SIG-M5 treated with dmso at 0.1 percent for 504 hours (cell line): ENCODE measurements around the gene RNF151.
A peak's percentile ranks its signal among the peaks of the same experiment; 100 is the strongest.
"Not testable (repeated sequence)": the region's sequence is repeated elsewhere in the genome, so short reads cannot be mapped to it uniquely, and the experiment has no call there.

Source experiments
- DNase-seq: peaks from one replicate; lab custom pipeline; 2025; ENCODE audit not compliant: unreplicated experiment; lab: John Stamatoyannopoulos, UW

RNF151 gene

DNA sequence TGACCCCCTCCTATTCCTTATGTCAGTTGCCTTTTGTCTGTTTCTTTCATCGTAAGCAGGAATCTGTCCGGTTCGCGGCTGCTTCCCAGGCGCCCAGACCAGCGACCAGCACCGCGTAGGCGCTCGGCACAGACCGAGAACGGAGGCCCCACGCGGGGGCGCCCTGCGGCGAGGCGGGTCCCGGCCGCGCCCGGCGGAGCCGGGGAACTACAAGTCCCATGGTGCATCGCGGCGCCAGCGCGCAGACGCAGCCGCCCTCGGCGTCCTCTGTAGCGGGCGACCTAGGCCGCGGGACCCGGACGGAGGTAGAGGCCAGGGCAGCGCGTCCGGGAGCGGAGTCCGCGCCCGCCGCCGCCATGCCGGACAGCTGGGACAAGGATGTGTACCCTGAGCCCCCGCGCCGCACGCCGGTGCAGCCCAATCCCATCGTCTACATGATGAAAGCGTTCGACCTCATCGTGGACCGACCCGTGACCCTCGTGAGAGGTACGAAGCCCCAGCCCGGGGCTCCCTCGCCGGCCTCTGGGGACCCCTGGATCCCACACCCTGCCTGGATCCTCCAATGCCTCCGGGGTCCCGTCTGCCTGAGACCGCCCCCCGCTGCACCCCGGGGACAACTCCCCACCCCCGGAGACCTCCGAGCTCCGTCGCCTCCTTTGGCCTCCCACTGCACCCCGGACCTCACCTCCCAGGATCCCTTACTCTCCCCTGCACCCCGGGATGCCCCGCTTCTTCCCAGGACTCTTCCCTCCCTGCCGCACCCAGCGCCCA, 7.2 kb upstream of the RNF151 start, which contains the start of gene NDUFB10:
NDUFB10 (plus strand) TSS at position 270 of the 771 bp plus-strand sequence; CDS start at position 357, 87 bp downstream.
- peak; percentile 78 for DNase-seq

DNA sequence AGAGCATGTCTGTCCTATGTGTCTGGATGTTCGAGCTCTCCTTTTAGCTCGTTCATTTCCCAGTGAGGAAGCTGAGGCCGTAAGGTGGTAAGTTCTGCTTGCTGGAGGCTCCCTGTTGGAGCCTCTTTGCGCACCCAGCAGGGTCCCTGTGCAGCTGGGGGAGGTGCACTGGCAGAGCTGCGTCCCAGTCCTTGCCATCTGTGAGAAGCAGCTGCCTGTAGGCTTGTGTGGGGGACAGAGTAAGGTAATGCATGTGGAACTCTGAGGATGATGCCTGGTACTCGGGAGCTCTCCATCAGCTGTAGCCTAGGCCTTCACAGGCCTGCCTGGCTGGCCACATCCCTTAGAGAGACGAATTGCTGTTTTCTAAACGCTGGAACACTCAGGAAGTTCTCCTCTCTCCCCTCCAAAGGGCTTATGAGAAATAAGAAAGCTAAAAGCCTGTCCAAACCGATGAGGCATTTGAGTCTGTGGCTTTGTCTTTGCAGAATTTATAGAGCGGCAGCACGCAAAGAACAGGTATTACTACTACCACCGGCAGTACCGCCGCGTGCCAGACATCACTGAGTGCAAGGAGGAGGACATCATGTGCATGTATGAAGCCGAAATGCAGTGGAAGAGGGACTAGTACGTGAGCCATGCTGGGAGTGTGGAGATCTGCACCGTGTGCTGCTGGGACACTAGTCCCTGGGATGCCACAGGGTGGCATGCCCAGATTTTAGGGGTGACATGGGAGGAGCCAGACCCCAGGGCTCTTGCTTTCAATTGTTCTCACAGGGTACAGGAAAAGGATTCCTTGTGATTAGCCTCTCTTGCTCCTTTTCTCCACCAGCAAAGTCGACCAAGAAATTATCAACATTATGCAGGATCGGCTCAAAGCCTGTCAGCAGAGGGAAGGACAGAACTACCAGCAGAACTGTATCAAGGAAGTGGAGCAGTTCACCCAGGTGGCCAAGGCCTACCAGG, 5.7 kb upstream of the RNF151 start:
- DNase-seq: peak; percentile 77

DNA sequence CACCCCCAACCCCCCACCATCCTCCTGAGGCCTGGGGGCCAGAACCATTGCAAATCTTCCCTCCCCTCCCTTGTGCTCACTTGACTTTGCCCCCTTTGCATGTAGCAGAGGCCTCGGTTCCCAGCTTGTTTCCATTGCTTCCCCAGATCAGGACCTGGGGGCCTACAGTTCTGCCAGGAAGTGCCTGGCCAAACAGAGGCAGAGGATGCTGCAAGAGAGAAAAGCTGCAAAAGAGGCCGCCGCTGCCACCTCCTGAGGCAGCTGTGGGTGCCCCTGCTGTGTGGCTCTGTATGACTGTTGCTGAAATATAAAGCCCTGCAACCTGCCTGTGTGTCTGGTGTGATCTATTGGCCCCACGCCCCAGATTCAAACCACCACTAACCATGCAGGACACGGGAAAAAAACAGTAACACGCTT, 5.0 kb upstream of the RNF151 start:
- peak; percentile 63 for DNase-seq

DNA sequence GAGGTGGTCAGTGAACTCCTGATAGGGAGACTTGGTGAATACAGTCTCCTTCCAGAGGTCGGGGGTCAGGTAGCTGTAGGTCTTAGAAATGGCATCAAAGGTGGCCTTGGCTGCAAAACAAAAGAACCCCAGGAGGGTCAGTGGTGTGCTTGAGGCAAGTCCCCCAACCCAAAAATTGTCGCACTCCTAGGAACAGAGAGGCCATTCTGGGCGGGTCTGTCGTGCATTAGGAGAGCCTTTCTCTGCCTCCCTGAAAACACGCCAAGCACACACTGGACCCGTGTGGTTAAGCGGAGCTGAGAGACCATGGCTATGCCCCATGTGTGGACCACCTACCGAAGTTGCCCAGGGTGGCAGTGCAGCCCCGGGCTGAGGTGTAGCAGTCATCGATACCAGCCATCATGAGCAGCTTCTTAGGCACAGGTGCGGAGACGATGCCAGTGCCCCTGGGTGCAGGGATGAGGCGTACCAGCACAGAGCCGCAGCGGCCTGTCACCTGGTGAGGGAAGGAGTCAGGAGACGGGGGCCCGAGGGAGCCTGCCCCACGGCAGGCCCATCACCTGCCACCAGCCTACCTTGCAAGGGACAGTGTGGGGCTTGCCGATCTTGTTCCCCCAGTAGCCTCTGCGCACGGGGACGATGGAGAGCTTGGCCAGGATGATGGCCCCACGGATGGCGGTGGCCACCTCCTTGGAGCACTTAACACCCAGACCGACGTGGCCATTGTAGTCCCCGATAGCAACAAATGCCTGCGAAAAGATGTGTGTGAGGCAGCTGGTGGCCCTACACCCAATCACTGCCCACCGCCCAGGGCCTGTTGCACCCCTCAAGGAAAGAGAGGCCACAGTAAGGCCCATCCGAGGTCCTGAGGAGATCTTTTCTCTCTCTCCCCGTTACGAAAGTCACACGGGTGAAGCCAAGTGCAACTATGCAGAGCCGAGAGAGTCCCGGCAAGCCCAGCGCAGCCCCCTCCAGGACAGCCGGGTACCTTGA, 4.2 kb upstream of the RNF151 start:
- DNase-seq: not testable (repeated sequence)

DNA sequence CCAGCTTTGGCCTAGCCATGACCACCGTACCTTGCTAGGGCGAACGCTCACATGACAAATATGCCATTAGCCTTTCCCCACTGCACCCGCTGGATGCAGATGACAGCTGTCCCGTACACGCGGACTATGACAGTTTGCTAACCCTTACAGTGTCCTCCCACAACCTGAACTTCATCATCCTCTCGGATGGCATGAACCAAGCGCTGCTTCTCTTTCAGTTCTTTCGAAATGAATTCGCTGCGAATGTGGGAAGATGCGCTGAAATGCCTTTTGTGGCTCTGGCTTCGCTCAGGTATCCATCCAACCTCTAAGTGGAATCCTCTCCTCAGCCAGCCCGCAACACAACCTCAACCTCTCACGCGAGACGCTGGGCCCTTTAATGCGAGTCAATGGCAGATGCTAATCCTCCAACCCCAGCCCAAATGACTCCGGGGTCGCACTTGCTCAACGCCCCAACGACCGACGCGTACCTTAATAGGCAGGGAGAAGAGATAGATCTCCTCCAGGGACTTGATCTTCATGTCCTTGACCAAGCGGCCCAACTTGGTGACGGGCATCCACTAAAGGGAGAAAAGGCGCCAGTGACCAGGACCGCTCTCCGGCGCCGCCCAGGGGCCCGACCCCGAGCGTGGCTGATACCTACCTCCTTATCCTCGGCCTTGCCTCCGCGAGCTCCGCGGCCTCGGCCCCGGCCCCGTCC, 2.7 kb upstream of the RNF151 start:
- DNase-seq: no peak

DNA sequence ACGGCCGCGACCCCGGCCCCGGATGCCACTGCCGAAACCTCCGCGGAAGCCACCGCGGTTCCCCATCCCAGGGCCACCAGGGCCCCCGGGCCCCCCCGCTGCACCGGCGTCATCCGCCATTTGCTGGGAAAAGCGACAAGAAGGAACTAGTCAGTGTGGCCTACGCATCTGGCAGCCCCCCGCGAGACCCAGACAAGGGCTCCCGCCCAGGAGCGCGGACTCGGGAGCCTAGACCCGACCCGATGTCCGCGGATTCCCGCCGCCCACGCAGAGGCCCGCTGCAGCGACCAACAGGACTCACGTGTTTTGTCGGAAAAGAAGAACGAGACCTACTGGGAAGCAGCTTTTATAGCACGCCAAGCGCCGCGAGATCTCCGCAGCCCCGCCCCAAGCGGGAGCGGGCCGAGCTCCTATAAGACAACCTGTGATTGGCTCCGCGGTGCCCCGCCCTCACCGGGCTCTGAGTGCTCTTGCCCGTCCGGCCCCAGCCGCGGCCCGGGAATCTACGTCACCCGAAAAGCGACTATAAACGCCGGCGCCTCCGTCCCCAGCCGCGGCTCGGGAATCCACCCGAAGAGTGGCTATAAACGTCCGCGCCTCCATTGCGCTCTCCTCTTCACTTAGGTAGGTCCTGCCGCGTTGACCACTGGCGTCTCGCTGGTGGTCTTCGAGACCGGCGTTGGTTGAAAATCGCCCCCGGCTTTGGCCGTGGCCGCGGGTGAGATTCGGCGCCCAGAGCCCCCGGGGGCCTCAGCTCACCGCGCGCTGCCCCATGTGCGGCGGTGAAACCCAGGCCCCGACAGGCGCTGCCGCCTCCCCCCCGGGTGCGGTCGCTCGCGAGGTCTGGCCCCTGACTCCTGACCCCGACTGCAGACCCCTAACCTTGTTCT, 1.9 kb upstream of the RNF151 start, which contains the start of gene RPS2:
RPS2 (minus strand) TSS at position 321 of the 890 bp plus-strand sequence; CDS start at position 120, 201 bp downstream.
- peak; percentile 97 for DNase-seq

DNA sequence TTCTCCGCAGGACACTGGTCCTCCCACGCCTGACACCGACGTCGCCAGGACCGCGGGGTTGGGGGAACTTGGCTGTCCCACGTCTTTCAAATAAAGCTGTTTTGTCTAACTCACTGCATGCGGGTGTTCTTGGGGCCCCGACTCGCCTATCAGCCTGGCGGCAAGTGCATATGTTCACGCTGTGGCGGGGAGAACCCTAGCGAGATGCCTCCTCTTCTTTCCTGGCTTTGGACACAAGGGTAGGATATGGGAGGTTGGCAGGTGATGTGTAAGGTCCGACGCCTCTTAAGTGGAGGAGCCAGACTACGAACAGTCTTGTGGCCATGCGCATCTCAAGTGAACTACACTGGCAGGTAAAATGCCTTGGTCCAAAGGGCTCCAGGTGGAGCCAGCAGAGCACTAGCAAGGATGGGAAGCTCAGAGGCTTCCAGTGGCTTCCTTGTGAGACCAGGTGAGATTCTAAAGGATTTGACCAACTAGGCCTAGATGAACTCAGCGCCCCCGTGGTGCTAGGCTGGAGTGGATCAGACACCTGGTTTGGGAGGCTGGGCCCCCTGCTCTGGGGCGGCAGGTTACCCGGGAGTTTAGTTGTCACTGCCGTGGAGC, 1.2 kb upstream of the RNF151 start:
- DNase-seq: no peak

DNA sequence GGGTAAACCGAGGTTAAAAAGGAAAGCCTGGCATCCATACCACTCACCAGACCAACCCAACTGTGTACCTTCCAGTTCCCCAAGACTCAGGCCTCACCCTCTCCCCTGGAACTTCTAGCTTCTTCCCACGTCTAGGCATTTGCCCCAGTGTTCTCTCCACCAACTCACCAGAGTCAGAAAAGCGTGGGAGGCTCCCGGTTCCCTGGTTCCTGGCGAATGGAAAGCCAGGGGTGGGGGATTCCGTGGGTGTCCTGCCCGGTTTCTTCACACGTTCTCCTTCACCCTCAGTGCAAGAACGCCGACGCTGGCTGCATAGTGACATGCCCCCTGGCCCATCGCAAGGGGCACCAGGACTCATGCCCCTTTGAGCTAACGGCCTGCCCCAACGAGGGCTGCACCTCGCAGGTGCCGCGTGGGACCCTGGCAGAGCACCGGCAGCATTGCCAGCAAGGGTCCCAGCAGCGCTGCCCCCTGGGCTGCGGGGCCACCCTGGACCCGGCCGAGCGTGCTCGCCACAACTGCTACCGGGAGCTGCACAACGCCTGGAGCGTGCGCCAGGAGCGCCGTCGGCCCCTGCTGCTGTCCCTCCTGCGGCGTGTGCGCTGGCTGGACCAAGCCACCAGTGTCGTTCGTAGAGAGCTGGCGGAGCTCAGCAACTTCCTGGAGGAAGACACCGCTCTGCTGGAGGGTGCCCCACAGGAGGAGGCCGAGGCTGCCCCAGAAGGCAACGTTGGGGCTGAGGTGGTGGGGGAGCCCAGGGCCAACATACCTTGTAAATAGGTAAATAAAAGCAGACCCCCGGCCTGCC, 1.7 kb downstream of the RNF151 start:
- DNase-seq: no peak

DNA sequence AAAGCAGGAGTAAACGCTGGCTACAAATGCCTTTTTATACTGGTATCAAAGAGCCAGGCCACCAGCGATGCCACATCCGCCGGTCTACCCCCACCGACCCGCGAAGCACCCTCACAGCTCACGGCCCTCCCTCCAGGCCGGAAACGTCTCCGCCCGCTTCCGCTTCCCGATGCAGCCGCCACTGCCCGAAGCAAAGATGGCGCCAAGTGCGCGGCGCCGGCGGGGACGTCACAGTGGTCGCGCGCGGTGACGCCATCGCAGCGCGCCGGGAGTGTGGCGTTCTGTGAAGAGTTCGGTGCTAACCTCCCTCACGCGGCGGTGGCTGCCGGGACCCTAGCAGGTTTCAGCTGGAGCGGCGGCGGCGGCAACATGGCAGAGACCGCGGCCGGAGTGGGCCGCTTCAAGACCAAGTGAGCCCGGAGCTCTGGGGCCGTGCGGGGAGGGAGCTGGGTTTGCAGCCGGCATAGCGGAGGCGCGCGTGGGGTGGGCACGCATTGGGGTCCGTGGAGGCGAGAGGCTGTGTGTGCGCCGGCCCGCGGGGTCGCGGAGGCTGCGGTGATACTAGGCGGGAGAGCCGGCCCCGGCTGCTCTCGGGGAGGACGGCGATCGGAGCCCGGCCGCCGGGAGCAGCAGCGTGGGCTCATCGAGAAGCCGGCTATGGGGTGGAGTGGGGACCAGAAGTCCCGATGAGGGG, 5.3 kb downstream of the RNF151 start, which contains the start of gene TBL3:
TBL3 (plus strand) TSS at position 258 of the 694 bp plus-strand sequence; CDS start at position 370, 112 bp downstream.
- peak; percentile 87 for DNase-seq

DNA sequence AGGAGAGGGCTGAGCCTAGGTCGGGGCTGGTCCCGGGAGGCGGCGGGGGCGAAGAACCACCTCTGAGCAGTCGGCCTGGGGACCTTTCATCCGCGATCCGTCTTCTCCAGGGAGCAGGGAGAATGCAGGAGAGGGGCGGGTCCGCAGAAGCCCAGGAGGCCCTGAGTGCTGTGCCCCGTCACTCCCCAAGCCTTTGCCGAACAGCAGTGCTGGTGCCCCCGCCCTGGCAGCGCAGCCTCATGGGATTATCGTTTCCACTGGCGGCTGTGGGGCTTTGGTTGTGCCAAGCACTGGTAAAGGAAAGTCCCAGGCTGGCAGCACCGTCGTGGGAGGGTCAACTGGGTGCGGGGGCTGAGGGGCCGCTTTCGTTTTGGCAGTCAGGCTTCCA, 5.8 kb downstream of the RNF151 start:
- DNase-seq: no peak

DNA sequence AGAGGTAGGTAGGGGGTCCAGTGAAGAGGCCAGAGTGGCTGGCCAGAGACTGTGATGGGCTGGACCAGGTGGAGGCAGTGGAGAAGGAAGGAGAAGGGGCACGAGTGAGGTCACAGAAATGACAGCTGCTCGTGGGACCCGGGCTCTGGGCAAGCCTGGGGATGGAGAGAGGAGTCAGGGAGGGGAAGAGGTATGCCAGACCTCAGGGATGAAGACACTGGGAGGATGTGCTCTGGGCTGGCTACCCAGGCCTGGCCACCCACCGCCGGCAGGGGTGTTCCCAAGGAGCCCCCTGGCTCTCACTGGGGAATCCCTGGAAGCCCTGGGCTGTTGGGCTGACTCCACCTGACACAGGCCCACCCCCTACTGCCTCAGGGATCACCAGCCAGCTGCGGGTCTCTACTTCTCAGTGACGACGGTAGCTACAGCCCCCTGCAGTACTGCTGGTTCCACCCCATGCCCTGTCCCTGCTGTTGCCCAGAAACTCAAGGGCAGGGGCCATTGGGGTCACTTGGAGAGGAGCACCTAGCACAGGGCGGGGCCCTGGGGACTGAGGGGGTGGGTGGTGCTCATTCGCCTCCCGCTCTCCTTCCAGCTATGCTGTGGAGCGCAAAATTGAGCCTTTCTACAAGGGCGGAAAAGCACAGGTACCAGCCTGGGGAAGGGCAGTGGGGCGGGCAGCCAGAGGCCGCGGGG, 7.0 kb downstream of the RNF151 start:
- no peak for DNase-seq

DNA sequence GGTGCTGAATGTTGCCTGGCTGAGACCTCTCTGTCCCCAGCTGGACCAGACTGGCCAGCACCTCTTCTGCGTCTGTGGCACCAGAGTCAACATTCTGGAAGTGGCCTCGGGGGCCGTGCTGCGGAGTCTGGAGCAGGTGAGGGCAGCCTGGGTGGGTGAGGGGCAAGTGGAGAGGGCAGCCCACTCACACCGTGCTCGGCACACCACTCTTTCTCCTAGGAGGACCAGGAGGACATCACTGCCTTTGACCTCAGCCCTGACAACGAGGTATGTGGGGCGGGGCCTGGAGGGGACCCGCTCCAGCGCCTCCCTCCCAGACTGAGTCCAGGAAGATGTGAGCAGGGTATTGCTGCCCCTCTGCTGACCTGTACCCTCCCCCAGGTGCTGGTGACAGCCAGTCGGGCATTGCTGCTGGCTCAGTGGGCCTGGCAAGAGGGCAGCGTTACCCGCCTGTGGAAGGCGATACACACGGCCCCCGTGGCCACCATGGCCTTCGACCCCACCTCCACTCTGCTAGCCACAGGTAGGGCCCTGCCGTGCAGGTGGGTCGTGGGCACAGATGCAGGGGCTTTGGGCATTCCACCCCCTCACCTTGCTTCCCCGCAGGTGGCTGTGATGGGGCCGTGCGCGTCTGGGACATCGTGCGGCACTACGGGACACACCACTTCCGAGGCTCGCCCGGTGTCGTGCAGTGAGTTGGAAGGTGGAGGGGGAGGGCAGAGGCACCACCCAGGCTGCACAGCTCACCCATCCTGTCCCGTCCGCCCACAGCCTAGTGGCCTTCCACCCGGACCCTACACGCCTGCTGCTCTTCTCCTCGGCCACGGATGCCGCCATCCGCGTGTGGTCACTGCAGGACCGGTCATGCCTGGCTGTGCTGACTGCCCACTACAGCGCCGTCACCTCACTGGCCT, 7.8 kb downstream of the RNF151 start:
- DNase-seq: no peak

DNA sequence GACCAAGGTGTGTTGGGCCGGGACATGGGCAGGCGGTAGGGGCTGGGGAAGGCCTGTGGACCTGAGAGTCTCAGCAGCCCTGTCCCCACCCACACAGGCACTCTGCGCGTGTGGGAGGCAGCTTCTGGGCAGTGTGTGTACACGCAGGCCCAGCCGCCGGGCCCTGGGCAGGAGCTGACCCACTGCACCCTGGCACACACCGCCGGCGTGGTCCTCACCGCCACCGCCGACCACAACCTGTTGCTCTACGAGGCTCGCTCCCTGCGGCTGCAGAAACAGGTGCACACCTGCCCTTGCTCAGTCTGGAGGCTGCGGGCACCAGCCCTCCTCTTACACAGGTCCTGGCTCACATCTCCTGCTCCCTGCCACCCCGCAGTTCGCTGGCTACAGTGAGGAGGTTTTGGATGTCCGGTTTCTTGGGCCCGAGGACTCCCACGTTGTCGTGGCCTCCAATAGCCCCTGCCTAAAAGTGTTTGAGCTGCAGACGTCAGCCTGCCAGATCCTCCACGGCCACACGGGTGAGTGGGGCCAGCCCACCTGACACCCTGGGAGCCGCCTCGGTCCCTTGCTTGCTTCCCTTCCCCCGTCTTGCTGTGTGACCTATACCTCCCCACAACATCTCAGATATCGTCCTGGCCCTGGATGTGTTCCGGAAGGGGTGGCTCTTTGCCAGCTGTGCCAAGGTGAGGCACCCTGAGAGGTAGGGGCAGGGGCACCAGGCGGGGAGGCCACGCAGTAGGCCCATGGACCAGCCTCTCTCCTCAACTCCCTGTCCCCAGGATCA, 9.0 kb downstream of the RNF151 start:
- DNase-seq: no peak

DNA sequence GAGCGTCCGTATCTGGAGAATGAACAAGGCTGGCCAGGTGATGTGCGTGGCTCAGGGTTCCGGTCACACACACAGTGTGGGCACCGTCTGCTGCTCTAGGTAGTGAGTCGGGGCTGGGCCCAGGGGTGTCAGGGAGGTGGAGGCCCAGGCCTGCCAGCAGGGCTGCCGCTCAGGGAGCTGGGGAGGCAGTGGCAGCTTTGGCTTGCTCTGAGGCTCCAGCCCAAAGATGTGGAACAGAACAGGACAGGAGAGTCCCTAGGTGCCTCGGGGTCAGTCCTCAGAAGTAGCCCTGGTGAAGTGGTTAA, 9.5 kb downstream of the RNF151 start:
- no peak for DNase-seq
